HEK293 (cell line): ENCODE measurements around the gene TNFRSF18.

Experiments
- CTCF ChIA-PET: fragments of 350-600 bp; formaldehyde crosslinking; extraction: SDS; loops from one replicate; lab custom pipeline; 2021; ENCODE audit warnings: antibody characterized with exemption; lab: Yijun Ruan, JAX
- POLR2A ChIA-PET: fragments of 300-600 bp; formaldehyde crosslinking; extraction: SDS; loops from one replicate; lab custom pipeline; 2020; ENCODE audit warnings: antibody characterized with exemption, inconsistent platforms; lab: Yijun Ruan, JAX
- H3K27ac ChIP-seq: fragments of 200-500 bp; sonication (Bioruptor generic); 2 replicates; pipeline ENCODE4 v1.5.1; 2014; ENCODE audit warnings: low read depth, low read length, control low read depth, inconsistent platforms; ENCODE audit errors: extremely low read depth
- H3K36me3 ChIP-seq, 2 experiments: fragments of 200-500 bp in 1 of 2; sonication (Bioruptor generic) in 1 of 2; 1 replicate in 1 of 2; 2 replicates in 1 of 2; pipeline ENCODE4 v1.5.1; 2014 to 2017; ENCODE audit warnings: inconsistent platforms in 2 of 2, low read length in 2 of 2; ENCODE audit not compliant: control insufficient read depth in 2 of 2, insufficient read depth in 1 of 2
- H3K4me1 ChIP-seq: fragments of 200-500 bp; sonication (Bioruptor generic); 2 replicates; pipeline ENCODE4 v1.5.1; 2014; ENCODE audit warnings: mild to moderate bottlenecking, low read length, inconsistent platforms; ENCODE audit not compliant: control insufficient read depth, insufficient read depth
- H3K4me3 ChIP-seq: 2 replicates; pipeline ENCODE4 v1.5.1; 2011; ENCODE audit warnings: low read depth, mild to moderate bottlenecking, control low read depth, low read length, moderate library complexity
- H3K9me3 ChIP-seq: fragments of 200-500 bp; sonication (Bioruptor generic); 2 replicates; pipeline ENCODE4 v1.5.1; 2014; ENCODE audit warnings: low read depth, low read length, inconsistent platforms; ENCODE audit not compliant: control insufficient read depth, insufficient read depth
- FEZF1 ChIP-seq: fragments of 450-650 bp; formaldehyde crosslinking; IDR thresholded peaks from 2 replicates; pipeline ENCODE4 v1.5.1; 2016; ENCODE audit warnings: missing biosample characterization, missing genetic modification characterization
- KLF16 ChIP-seq: fragments of 450-650 bp; formaldehyde crosslinking; IDR thresholded peaks from 2 replicates; pipeline ENCODE4 v1.5.1; 2017; ENCODE audit warnings: missing biosample characterization, missing genetic modification characterization
- OVOL3 ChIP-seq: fragments of 450-650 bp; formaldehyde crosslinking; IDR thresholded peaks from 2 replicates; pipeline ENCODE4 v1.5.1; 2016; ENCODE audit warnings: missing biosample characterization, missing genetic modification characterization
- ZNF114 ChIP-seq: fragments of 450-650 bp; formaldehyde crosslinking; IDR thresholded peaks from 2 replicates; pipeline ENCODE4 v1.5.0; 2017; ENCODE audit warnings: missing biosample characterization, missing genetic modification characterization
- ZNF157 ChIP-seq: fragments of 450-650 bp; formaldehyde crosslinking; IDR thresholded peaks from 2 replicates; pipeline ENCODE4 v1.5.1; 2016; ENCODE audit warnings: missing biosample characterization, missing genetic modification characterization
- ZNF202 ChIP-seq: fragments of 450-650 bp; formaldehyde crosslinking; IDR thresholded peaks from 2 replicates; pipeline ENCODE4 v1.5.1; 2016; ENCODE audit warnings: missing biosample characterization, missing genetic modification characterization, borderline replicate concordance
- ZNF223 ChIP-seq: fragments of 450-650 bp; formaldehyde crosslinking; IDR thresholded peaks from 2 replicates; pipeline ENCODE4 v1.5.1; 2016; ENCODE audit warnings: missing biosample characterization, missing genetic modification characterization
- ZNF558 ChIP-seq: fragments of 450-650 bp; formaldehyde crosslinking; IDR thresholded peaks from 2 replicates; pipeline ENCODE4 v1.5.1; 2016; ENCODE audit warnings: missing biosample characterization, missing genetic modification characterization
- ZNF600 ChIP-seq: fragments of 450-650 bp; formaldehyde crosslinking; IDR thresholded peaks from 2 replicates; pipeline ENCODE4 v1.5.1; 2016; ENCODE audit warnings: missing biosample characterization, missing genetic modification characterization
- ZNF654 ChIP-seq: fragments of 450-650 bp; formaldehyde crosslinking; IDR thresholded peaks from 2 replicates; pipeline ENCODE4 v1.5.1; 2016; ENCODE audit warnings: low read depth, missing biosample characterization, missing genetic modification characterization
- ZNF785 ChIP-seq: fragments of 450-650 bp; formaldehyde crosslinking; IDR thresholded peaks from 2 replicates; pipeline ENCODE4 v1.5.1; 2016; ENCODE audit warnings: missing biosample characterization, missing genetic modification characterization
- ZSCAN23 ChIP-seq: fragments of 450-650 bp; formaldehyde crosslinking; IDR thresholded peaks from 2 replicates; pipeline ENCODE4 v1.5.1; 2016; ENCODE audit warnings: missing biosample characterization, missing genetic modification characterization
- TF ChIP-seq, protein P1 (sequence below): fragments of 450-650 bp; formaldehyde crosslinking; IDR thresholded peaks from 2 replicates; pipeline ENCODE4 v1.5.1; 2016; ENCODE audit warnings: missing biosample characterization, missing genetic modification characterization
- TF ChIP-seq, protein P2 (sequence below): fragments of 450-650 bp; formaldehyde crosslinking; IDR thresholded peaks from 2 replicates; pipeline ENCODE4 v1.5.1; 2016; ENCODE audit warnings: missing biosample characterization, missing genetic modification characterization
- TF ChIP-seq, protein P3 (sequence below): fragments of 450-650 bp; formaldehyde crosslinking; IDR thresholded peaks from 2 replicates; pipeline ENCODE4 v1.5.1; 2016; ENCODE audit warnings: missing biosample characterization, missing genetic modification characterization

TNFRSF18 gene

DNA sequence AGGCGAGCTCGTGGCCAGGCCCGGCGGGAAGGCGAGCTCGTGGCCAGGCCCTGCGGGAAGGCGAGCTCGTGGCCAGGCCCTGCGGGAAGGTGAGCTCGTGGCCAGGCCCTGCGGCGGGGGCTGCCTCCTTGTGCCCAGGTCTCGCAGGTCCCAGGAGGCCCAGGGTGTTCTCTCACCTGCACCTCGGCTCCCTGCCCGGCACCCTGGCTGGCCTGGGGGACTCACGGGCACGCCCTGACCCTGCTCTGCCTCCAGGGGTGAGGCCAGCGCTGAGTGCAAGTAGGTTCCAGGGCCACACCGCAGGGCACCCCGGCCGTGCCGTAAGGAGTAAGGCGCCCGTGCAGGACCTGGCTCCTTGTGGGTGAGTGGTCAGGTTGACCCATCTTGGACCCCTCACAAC lies 21.0 kb upstream of the TNFRSF18 start:
- TF ChIP-seq ZNF558 (tag by site-specific recombination) = no peak
- TF ChIP-seq ZSCAN23 (tag by site-specific recombination) = no peak
- no peak for TF ChIP-seq ZNF157 (tag by site-specific recombination)
- no peaks in the 10 kb centered on the region for H3K9me3 ChIP-seq
- peaks cover 0 to 76% of the 10 kb centered on the region in 2 experiments; a peak in 2 of 3 replicates for H3K36me3 ChIP-seq
- CTCF ChIA-PET = no interaction called here
- no peak overlapping the region for H3K4me3 ChIP-seq
- no peak overlapping the region for H3K27ac ChIP-seq
- H3K4me1 ChIP-seq = no peaks in the 10 kb centered on the region; the same call in 1 of the 2 replicates
- POLR2A ChIA-PET = no interaction called here

DNA sequence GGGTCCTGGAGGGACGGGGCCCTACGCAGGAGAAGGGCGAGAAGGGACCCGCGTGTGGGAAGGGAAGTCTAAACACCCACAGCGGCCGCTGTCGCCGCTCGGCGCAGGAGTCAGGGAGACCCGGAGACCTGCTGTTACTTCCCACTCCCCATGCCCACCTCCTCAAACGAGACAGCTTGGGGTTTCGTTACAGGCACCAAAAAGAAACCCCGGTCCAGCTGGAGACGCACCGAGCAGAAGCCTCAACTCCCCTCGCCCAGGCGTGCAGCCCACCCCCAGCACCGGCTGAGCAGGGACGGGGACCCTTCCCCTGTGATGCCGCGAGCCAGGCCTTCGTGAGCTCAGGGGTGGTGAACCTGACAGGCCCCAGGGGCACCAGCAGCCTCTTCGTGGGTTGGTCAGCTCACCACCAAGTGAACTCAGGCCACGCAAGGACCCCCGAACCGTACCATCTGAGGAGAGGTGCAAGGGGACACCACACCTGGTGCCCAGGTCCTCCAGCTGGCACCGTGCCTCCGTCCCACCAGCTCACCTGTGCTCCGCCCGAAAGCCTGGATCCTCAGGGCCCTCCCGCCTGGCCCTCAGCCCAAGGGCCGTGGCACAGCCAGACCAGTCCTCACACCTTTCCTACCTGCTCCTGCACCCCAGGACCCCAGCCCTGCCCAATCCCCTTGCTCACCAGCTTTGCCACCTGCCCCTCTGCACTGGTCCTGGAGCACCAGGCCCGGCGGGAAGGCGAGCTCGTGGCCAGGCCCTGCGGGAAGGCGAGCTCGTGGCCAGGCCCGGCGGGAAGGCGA lies 20.4 kb upstream of the TNFRSF18 start:
- Histone ChIP-seq H3K36me3 (peaks cover 1 to 82% of the 10 kb centered on the region in 2 experiments; a peak in 2 of 3 replicates), H3K27ac (no peak overlapping the region), H3K9me3 (no peaks in the 10 kb centered on the region), H3K4me3 (no peak overlapping the region), H3K4me1 (no peaks in the 10 kb centered on the region)
- TF ChIP-seq ZNF223 (no peak), KLF16 (tag by site-specific recombination) (no peak), ZNF114 (tag by site-specific recombination) (no peak), ZNF654 (tag by site-specific recombination) (no peak)
- ChIA-PET POLR2A (interaction anchor here (1.2 kb wide), 1 partner anchor 12 kb away, joined by 4 read pairs; no protein-coding TSS in a partner anchor), CTCF (no interaction called here)

DNA sequence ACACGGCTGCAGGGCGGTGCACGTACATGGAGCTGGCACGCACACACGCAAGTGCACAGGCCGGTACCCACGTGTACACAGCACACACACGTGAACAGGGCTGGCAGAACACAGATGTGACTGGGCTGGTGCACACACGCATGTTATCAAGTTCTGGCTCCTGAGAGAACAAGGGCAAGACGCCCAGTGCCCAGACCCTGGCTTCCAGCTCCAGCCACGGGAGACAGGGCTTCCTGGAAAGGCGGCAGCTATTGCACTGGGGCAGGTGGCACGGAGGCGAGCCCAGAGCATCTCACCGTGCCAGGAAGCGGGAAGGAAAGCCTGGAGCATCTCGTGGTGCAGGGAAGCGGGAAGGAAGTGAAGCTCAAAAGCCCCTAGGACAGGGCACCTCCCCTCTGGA lies 19.5 kb upstream of the TNFRSF18 start:
- no peak overlapping the region for H3K27ac ChIP-seq
- no peaks in the 10 kb centered on the region for H3K4me1 ChIP-seq
- peaks cover 4 to 90% of the 10 kb centered on the region in 2 experiments; a peak in 2 of 3 replicates for H3K36me3 ChIP-seq
- ChIA-PET POLR2A (interaction anchor here (1.2 kb wide), 1 partner anchor 11 kb away, joined by 4 read pairs; no protein-coding TSS in a partner anchor), CTCF (interaction anchor here (1.8 kb wide), 1 partner anchor 103 kb away, joined by 5 read pairs; no protein-coding TSS in a partner anchor)
- H3K4me3 ChIP-seq = no peak overlapping the region
- TF ChIP-seq ZNF600 (tag by site-specific recombination) (no peak), ZNF202 (tag by site-specific recombination) (no peak), FEZF1 (tag by site-specific recombination) (no peak), ZNF785 (no peak), OVOL3 (tag by site-specific recombination) (no peak)
- TF ChIP-seq, protein P1, sequence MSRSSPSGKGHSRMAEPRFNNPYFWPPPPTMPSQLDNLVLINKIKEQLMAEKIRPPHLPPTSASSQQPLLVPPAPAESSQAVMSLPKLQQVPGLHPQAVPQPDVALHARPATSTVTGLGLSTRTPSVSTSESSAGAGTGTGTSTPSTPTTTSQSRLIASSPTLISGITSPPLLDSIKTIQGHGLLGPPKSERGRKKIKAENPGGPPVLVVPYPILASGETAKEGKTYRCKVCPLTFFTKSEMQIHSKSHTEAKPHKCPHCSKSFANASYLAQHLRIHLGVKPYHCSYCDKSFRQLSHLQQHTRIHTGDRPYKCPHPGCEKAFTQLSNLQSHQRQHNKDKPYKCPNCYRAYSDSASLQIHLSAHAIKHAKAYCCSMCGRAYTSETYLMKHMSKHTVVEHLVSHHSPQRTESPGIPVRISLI (tag by site-specific recombination) = no peak
- TF ChIP-seq, protein P2, sequence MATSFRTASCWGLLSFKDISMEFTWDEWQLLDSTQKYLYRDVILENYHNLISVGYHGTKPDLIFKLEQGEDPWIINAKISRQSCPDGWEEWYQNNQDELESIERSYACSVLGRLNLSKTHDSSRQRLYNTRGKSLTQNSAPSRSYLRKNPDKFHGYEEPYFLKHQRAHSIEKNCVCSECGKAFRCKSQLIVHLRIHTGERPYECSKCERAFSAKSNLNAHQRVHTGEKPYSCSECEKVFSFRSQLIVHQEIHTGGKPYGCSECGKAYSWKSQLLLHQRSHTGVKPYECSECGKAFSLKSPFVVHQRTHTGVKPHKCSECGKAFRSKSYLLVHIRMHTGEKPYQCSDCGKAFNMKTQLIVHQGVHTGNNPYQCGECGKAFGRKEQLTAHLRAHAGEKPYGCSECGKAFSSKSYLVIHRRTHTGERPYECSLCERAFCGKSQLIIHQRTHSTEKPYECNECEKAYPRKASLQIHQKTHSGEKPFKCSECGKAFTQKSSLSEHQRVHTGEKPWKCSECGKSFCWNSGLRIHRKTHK = no peak
- TF ChIP-seq, protein P3, sequence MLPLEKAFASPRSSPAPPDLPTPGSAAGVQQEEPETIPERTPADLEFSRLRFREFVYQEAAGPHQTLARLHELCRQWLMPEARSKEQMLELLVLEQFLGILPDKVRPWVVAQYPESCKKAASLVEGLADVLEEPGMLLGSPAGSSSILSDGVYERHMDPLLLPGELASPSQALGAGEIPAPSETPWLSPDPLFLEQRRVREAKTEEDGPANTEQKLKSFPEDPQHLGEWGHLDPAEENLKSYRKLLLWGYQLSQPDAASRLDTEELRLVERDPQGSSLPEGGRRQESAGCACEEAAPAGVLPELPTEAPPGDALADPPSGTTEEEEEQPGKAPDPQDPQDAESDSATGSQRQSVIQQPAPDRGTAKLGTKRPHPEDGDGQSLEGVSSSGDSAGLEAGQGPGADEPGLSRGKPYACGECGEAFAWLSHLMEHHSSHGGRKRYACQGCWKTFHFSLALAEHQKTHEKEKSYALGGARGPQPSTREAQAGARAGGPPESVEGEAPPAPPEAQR (tag by site-specific recombination) = no peak
- H3K9me3 ChIP-seq = no peaks in the 10 kb centered on the region
